GM21447 (cell line): ENCODE data around the gene LRRC10.
A peak's percentile ranks its signal among the peaks of the same experiment; 100 is the strongest.
"Not testable (repeated sequence)": the region's sequence is repeated elsewhere in the genome, so short reads cannot be mapped to it uniquely, and the experiment has no call there.

Source experiments
- ATAC-seq: cut with Tn5 transposase; IDR thresholded peaks from one replicate; pipeline ENCODE4 v1.9.1; 2021; ENCODE audit not compliant: unreplicated experiment

Gene LRRC10

GRCh38 chr12:69620077-69620476, 9.4 kb upstream of the LRRC10 start:
- ATAC-seq, result no peak

- no peak for ATAC-seq
Measured at GRCh38 chr12:69619050-69619449, 8.3 kb upstream of the LRRC10 start.

- ATAC-seq, result no peak
Measured at GRCh38 chr12:69616025-69616424, 5.3 kb upstream of the LRRC10 start.

GRCh38 chr12:69613351-69613750, 2.6 kb upstream of the LRRC10 start:
- no peak for ATAC-seq

- no peak for ATAC-seq
Measured at GRCh38 chr12:69610126-69610525, 581 bp downstream of the LRRC10 start.

GRCh38 chr12:69608114-69608513, 2.6 kb downstream of the LRRC10 start:
- ATAC-seq, result no peak

- not testable (repeated sequence) for ATAC-seq
Measured at GRCh38 chr12:69604275-69604674, 6.4 kb downstream of the LRRC10 start.

GRCh38 chr12:69603556-69603955, 7.2 kb downstream of the LRRC10 start:
- ATAC-seq, result not testable (repeated sequence)

GRCh38 chr12:69602954-69603353, 7.8 kb downstream of the LRRC10 start:
- no peak for ATAC-seq

GRCh38 chr12:69601962-69602685, 8.6 kb downstream of the LRRC10 start:
- ATAC-seq, result no peak

GRCh38 chr12:69600804-69601203, 9.9 kb downstream of the LRRC10 start:
- ATAC-seq, result no peak

- ATAC-seq, result no peak
Measured at GRCh38 chr12:69598174-69598753, 12.4 kb downstream of the LRRC10 start.

GRCh38 chr12:69595689-69596088, 15.0 kb downstream of the LRRC10 start:
- ATAC-seq, result no peak

- no peak for ATAC-seq
Measured at GRCh38 chr12:69589082-69589481, 21.6 kb downstream of the LRRC10 start.

- no peak for ATAC-seq
Measured at GRCh38 chr12:69588527-69588926, 22.2 kb downstream of the LRRC10 start.

GRCh38 chr12:69585189-69586062, 25.3 kb downstream of the LRRC10 start, which contains the start of gene CCT2:
TSS of gene CCT2 (plus strand) at chr12:69585459. CDS start at chr12:69585522, 63 bp downstream.
- peak; percentile 97 for ATAC-seq

GRCh38 chr12:69583203-69583602, 27.5 kb downstream of the LRRC10 start:
- no peak for ATAC-seq

- ATAC-seq, result no peak
Measured at GRCh38 chr12:69580074-69580473, 30.6 kb downstream of the LRRC10 start.

GRCh38 chr12:69579029-69579428, 31.7 kb downstream of the LRRC10 start:
- ATAC-seq, result no peak

GRCh38 chr12:69578283-69578682, 32.4 kb downstream of the LRRC10 start:
- ATAC-seq, result no peak

- ATAC-seq, result no peak
Measured at GRCh38 chr12:69575346-69575745, 35.4 kb downstream of the LRRC10 start.
